ENCODE data around the gene AGBL1. TPM values are rescaled to one million over a fixed set of nuclear protein-coding genes. Genes with fewer than 3 reads are reported as not detected.

Gene AGBL1
- polyA plus RNA-seq, 1 donor (not counting 4 experiments of a cell fraction or from before 2014, with no cell fraction given) = not detected

GRCh38 chr15:86556396-86557017, 476.8 kb downstream of the AGBL1 start:
- FAIRE-seq (no peak), DNase-seq (ENCODE audit: low read depth, low spot score) (no peak)
- no peaks in the 10 kb centered on the region for H3K27me3 ChIP-seq (ENCODE audit: control insufficient read depth, extremely low read depth, insufficient read depth, low read length)
- H4K20me1 ChIP-seq (ENCODE audit: control insufficient read depth, extremely low read depth, insufficient read depth, low read length) = no peaks in the 10 kb centered on the region
- TF ChIP-seq CTCF (optimal IDR thresholded peaks at IDR 0.05 in 1 of 3, IDR thresholded peaks at IDR 0.05 in 1 of 3, conservative IDR thresholded peaks at IDR 0.05 in 1 of 3; ENCODE audit: extremely low read depth in 1 of 3, insufficient read depth in 2 of 3, low read length in 3 of 3) (no peak), EZH2 (IDR thresholded peaks at IDR 0.05; ENCODE audit: low read length) (no peak)
- no peak overlapping the region for H3K4me2 ChIP-seq (ENCODE audit: control insufficient read depth, extremely low read depth, insufficient read depth, low read depth, low read length)
- no peaks in the 10 kb centered on the region for H3K36me3 ChIP-seq (ENCODE audit: control insufficient read depth in 2 of 2, extremely low read depth in 1 of 2, insufficient read depth in 2 of 2, low read length in 2 of 2)
- H3K4me1 ChIP-seq (ENCODE audit: control insufficient read depth, extremely low read depth, insufficient read depth, low read length) = no peaks in the 10 kb centered on the region
- H3K79me2 ChIP-seq (ENCODE audit: control insufficient read depth, insufficient read depth, low read length) = no peaks in the 10 kb centered on the region
- no peak overlapping the region for H2AFZ ChIP-seq (ENCODE audit: control insufficient read depth, low read length)
- dilution Hi-C loops (cut with MboI; ENCODE audit: extremely low pct_ligation_motif_present, low sequenced_read_pairs) = no loop called here
- no peak overlapping the region for H3K9ac ChIP-seq (ENCODE audit: control insufficient read depth, extremely low read depth, insufficient read depth, low read length)
- no peaks in the 10 kb centered on the region for H3K9me1 ChIP-seq (ENCODE audit: control insufficient read depth, extremely low read depth, insufficient read depth, low read length)
- no peaks in the 10 kb centered on the region for H3K9me3 ChIP-seq (ENCODE audit: control insufficient read depth, low read depth, low read length)
- no peak overlapping the region for H3K4me3 ChIP-seq (ENCODE audit: control insufficient read depth in 2 of 3, extremely low read depth in 1 of 3, insufficient read depth in 2 of 3, low read depth in 1 of 3, low read length in 3 of 3)
- no peak overlapping the region for H3K27ac ChIP-seq (ENCODE audit: control insufficient read depth, insufficient read depth, low read length)

GRCh38 chr15:86557018-86557550, 477.4 kb downstream of the AGBL1 start:
- Histone ChIP-seq H3K9ac (ENCODE audit: control insufficient read depth, extremely low read depth, insufficient read depth, low read length) (no peak overlapping the region), H3K27me3 (ENCODE audit: control insufficient read depth, extremely low read depth, insufficient read depth, low read length) (no peaks in the 10 kb centered on the region), H3K9me1 (ENCODE audit: control insufficient read depth, extremely low read depth, insufficient read depth, low read length) (no peaks in the 10 kb centered on the region), H3K4me3 (ENCODE audit: control insufficient read depth in 2 of 3, extremely low read depth in 1 of 3, insufficient read depth in 2 of 3, low read depth in 1 of 3, low read length in 3 of 3) (no peak overlapping the region), H3K79me2 (ENCODE audit: control insufficient read depth, insufficient read depth, low read length) (no peaks in the 10 kb centered on the region), H3K4me1 (ENCODE audit: control insufficient read depth, extremely low read depth, insufficient read depth, low read length) (no peaks in the 10 kb centered on the region), H3K4me2 (ENCODE audit: control insufficient read depth, extremely low read depth, insufficient read depth, low read depth, low read length) (no peak overlapping the region), H4K20me1 (ENCODE audit: control insufficient read depth, extremely low read depth, insufficient read depth, low read length) (no peaks in the 10 kb centered on the region), H3K9me3 (ENCODE audit: control insufficient read depth, low read depth, low read length) (no peaks in the 10 kb centered on the region), H3K36me3 (ENCODE audit: control insufficient read depth in 2 of 2, extremely low read depth in 1 of 2, insufficient read depth in 2 of 2, low read length in 2 of 2) (no peaks in the 10 kb centered on the region), H2AFZ (ENCODE audit: control insufficient read depth, low read length) (no peak overlapping the region), H3K27ac (ENCODE audit: control insufficient read depth, insufficient read depth, low read length) (no peak overlapping the region)
- no peak for DNase-seq (ENCODE audit: low read depth, low spot score)
- dilution Hi-C loops (cut with MboI; ENCODE audit: extremely low pct_ligation_motif_present, low sequenced_read_pairs) = no loop called here
- TF ChIP-seq EZH2 (IDR thresholded peaks at IDR 0.05; ENCODE audit: low read length) (no peak), CTCF (optimal IDR thresholded peaks at IDR 0.05 in 1 of 3, IDR thresholded peaks at IDR 0.05 in 1 of 3, conservative IDR thresholded peaks at IDR 0.05 in 1 of 3; ENCODE audit: extremely low read depth in 1 of 3, insufficient read depth in 2 of 3, low read length in 3 of 3) (no peak)
- FAIRE-seq = no peak
